ENCODE results near the gene KRTAP5-11. TPM values are rescaled to one million over a fixed set of nuclear protein-coding genes. Genes with fewer than 3 reads are reported as not detected.
A peak's percentile ranks its signal among the peaks of the same experiment; 100 is the strongest.
"Not testable (repeated sequence)": the region's sequence is repeated elsewhere in the genome, so short reads cannot be mapped to it uniquely, and the experiment has no call there.

Gene KRTAP5-11
- total and polyA plus RNA-seq, 2 experiments from 2014 or later = not detected

GRCh38 chr11:71581826-71582225, 849 bp downstream of the KRTAP5-11 start:
- 40 to 54% methylated on average over 4 of the region's 4 CpGs for WGBS, 2 experiments (ENCODE audit: low coverage in 1 of 2, low lambda C conversion rate in 2 of 2, missing lambda C conversion rate in 2 of 2)
- Histone ChIP-seq H3K9me3 (ENCODE audit: low read depth) (no peaks in the 10 kb centered on the region), H3K27ac (no peak overlapping the region), H3K9me2 (ENCODE audit: insufficient read depth) (no peaks in the 10 kb centered on the region), H3K4me1 (ENCODE audit: insufficient read depth) (no peaks in the 10 kb centered on the region), H3K27me3 (replicated peaks; ENCODE audit: insufficient read depth) (peaks cover 7% of the 10 kb centered on the region; the same call in 1 of the 2 replicates), H3K79me2 (ENCODE audit: insufficient read depth) (no peaks in the 10 kb centered on the region), H3K4me3 (no peak overlapping the region), H2AFZ (no peak overlapping the region), H3K4me2 (ENCODE audit: unreplicated experiment) (no peak overlapping the region), H3K36me3 (ENCODE audit: low read depth) (no peaks in the 10 kb centered on the region), H3F3A (ENCODE audit: insufficient read depth) (no peaks in the 10 kb centered on the region), H3K9ac (no peak overlapping the region), H4K20me1 (ENCODE audit: insufficient read depth) (no peaks in the 10 kb centered on the region)
- TF ChIP-seq EZH2 (IDR thresholded peaks at IDR 0.05; ENCODE audit: insufficient read depth, poor library complexity, severe bottlenecking) (no peak), EZH2phosphoT487 (IDR thresholded peaks at IDR 0.05; ENCODE audit: insufficient read depth, low read depth) (no peak)
- in situ Hi-C loops (cut with MboI) = no loop called here
- no peak for DNase-seq

GRCh38 chr11:71580057-71581003, 2.3 kb downstream of the KRTAP5-11 start:
- Histone ChIP-seq H3K9ac (no peak overlapping the region), H3K27me3 (replicated peaks; ENCODE audit: insufficient read depth) (peaks cover 19% of the 10 kb centered on the region; the same call in 1 of the 2 replicates), H3K36me3 (ENCODE audit: low read depth) (no peaks in the 10 kb centered on the region), H3K9me3 (ENCODE audit: low read depth) (no peaks in the 10 kb centered on the region), H3K27ac (no peak overlapping the region), H3K4me3 (no peak overlapping the region), H3F3A (ENCODE audit: insufficient read depth) (no peaks in the 10 kb centered on the region), H2AFZ (no peak overlapping the region), H3K9me2 (ENCODE audit: insufficient read depth) (no peaks in the 10 kb centered on the region), H4K20me1 (ENCODE audit: insufficient read depth) (no peaks in the 10 kb centered on the region), H3K4me2 (ENCODE audit: unreplicated experiment) (no peak overlapping the region), H3K4me1 (ENCODE audit: insufficient read depth) (no peaks in the 10 kb centered on the region), H3K79me2 (ENCODE audit: insufficient read depth) (no peaks in the 10 kb centered on the region)
- WGBS, 2 experiments (ENCODE audit: low coverage in 1 of 2, low lambda C conversion rate in 2 of 2, missing lambda C conversion rate in 2 of 2) = 2 to 4% methylated on average over 8 of the region's 8 CpGs
- TF ChIP-seq EZH2phosphoT487 (IDR thresholded peaks at IDR 0.05; ENCODE audit: insufficient read depth, low read depth) (no peak), EZH2 (IDR thresholded peaks at IDR 0.05; ENCODE audit: insufficient read depth, poor library complexity, severe bottlenecking) (no peak)
- DNase-seq = peak; percentile 90
- in situ Hi-C loops (cut with MboI) = no loop called here

GRCh38 chr11:71579513-71579912, 3.2 kb downstream of the KRTAP5-11 start:
- H3K4me3 ChIP-seq; H3K27ac ChIP-seq; H3F3A ChIP-seq (ENCODE audit: insufficient read depth); H3K4me1 ChIP-seq (ENCODE audit: insufficient read depth); H3K36me3 ChIP-seq (ENCODE audit: low read depth); H3K4me2 ChIP-seq (ENCODE audit: unreplicated experiment); H3K9me3 ChIP-seq (ENCODE audit: low read depth); in situ Hi-C loops (cut with MboI); H4K20me1 ChIP-seq (ENCODE audit: insufficient read depth); H3K79me2 ChIP-seq (ENCODE audit: insufficient read depth); H3K9me2 ChIP-seq (ENCODE audit: insufficient read depth); H2AFZ ChIP-seq; H3K9ac ChIP-seq: not testable (repeated sequence)
- WGBS, 2 experiments (ENCODE audit: low coverage in 1 of 2, low lambda C conversion rate in 2 of 2, missing lambda C conversion rate in 2 of 2) = 31 to 40% methylated on average over 7 of the region's 7 CpGs
- H3K27me3 ChIP-seq (replicated peaks; ENCODE audit: insufficient read depth) = peaks cover 26% of the 10 kb centered on the region; the same call in 1 of the 2 replicates
- peak; percentile 57 for DNase-seq

- Histone ChIP-seq H3K9me2 (ENCODE audit: insufficient read depth) (no peaks in the 10 kb centered on the region), H3K79me2 (ENCODE audit: insufficient read depth) (no peaks in the 10 kb centered on the region), H3K36me3 (ENCODE audit: low read depth) (no peaks in the 10 kb centered on the region), H3K4me2 (ENCODE audit: unreplicated experiment) (no peak overlapping the region), H4K20me1 (ENCODE audit: insufficient read depth) (no peaks in the 10 kb centered on the region), H3K27ac (no peak overlapping the region), H3K9me3 (ENCODE audit: low read depth) (no peaks in the 10 kb centered on the region), H3F3A (ENCODE audit: insufficient read depth) (no peaks in the 10 kb centered on the region), H3K4me3 (no peak overlapping the region), H2AFZ (no peak overlapping the region), H3K9ac (no peak overlapping the region), H3K4me1 (ENCODE audit: insufficient read depth) (no peaks in the 10 kb centered on the region), H3K27me3 (replicated peaks; ENCODE audit: insufficient read depth) (peaks cover 33% of the 10 kb centered on the region; the same call in 1 of the 2 replicates)
- DNase-seq = no peak
- in situ Hi-C loops (cut with MboI) = no loop called here
- 80 to 92% methylated on average over 6 to 7 of the region's 7 CpGs for WGBS, 2 experiments (ENCODE audit: low coverage in 1 of 2, low lambda C conversion rate in 2 of 2, missing lambda C conversion rate in 2 of 2)
- TF ChIP-seq EZH2phosphoT487 (IDR thresholded peaks at IDR 0.05; ENCODE audit: insufficient read depth, low read depth) (no peak), EZH2 (IDR thresholded peaks at IDR 0.05; ENCODE audit: insufficient read depth, poor library complexity, severe bottlenecking) (no peak)
These were observed 5.1 kb downstream of the KRTAP5-11 start for GRCh38 chr11:71577469-71578004.

DNA sequence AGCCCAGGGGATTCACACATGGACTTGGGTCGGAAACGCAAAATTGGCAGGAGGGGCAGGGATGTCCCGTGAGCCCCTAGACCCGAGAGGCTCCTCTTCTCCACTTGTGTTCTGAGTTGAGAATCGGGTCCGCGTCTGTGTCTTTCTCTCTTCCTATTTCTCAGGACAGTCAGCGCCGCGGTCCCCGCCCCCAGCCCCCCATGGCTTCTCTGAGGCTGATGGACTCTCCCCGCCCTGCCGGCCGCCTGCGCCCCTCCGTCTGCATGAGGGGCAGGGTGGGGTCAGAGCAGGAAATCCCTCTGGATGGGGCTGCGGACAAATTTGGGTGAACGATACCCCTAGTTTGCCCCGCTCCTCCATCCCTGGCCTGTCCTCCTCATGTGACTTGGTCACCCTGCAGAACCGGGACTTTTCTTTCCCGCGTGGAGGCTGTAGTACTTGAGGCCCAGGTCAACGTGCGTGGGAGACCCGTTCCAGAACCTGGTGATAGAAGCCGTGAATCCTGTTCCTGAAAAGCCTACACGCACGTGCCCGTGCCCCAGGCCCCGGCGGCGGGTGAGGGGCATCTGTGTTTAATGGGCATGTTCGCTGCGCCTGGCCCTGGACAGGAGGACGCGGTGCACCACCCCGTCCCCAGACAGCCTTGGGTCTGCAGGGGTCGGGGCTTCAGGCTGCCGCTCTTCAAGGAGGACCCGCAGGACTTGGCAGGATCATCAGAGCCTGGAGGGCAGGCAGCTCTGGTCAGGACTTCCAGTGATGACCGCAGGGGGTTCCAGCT, 5.8 kb downstream of the KRTAP5-11 start:
- H4K20me1 ChIP-seq (ENCODE audit: insufficient read depth); H3K4me1 ChIP-seq (ENCODE audit: insufficient read depth); H3K9me3 ChIP-seq (ENCODE audit: low read depth); H3K9me2 ChIP-seq (ENCODE audit: insufficient read depth); H2AFZ ChIP-seq; H3K4me3 ChIP-seq; H3K36me3 ChIP-seq (ENCODE audit: low read depth); in situ Hi-C loops (cut with MboI); H3F3A ChIP-seq (ENCODE audit: insufficient read depth); H3K9ac ChIP-seq; H3K4me2 ChIP-seq (ENCODE audit: unreplicated experiment); DNase-seq; H3K27ac ChIP-seq; H3K79me2 ChIP-seq (ENCODE audit: insufficient read depth): not testable (repeated sequence)
- H3K27me3 ChIP-seq (replicated peaks; ENCODE audit: insufficient read depth) = peaks cover 31% of the 10 kb centered on the region; the same call in 1 of the 2 replicates
- WGBS, 2 experiments (ENCODE audit: low coverage in 1 of 2, low lambda C conversion rate in 2 of 2, missing lambda C conversion rate in 2 of 2) = 71 to 72% methylated on average over 10 to 32 of the region's 41 CpGs

Data from GM23248 (cell line).